PC-3 (cell line): ENCODE measurements around the gene ARL6IP6. TPM values are rescaled to one million over a fixed set of nuclear protein-coding genes. Genes with fewer than 3 reads are reported as not detected.

ENCODE experiments used
- ATAC-seq: fragments of 200-7000 bp; cut with Tn5 transposase; 2 replicates; pipeline ENCODE4 v1.9.1; 2020; ENCODE audit warnings: mild to moderate bottlenecking, moderate library complexity
- BruUV-seq: library from RNA; stranded (reverse); fragments of 400-500 nt; replicated peaks from 2 replicates; lab custom pipeline; 2021; lab: Mats Ljungman, UMichigan
- CTCF ChIA-PET: fragments of 300-600 bp; sonication (Branson Sonifier 250); formaldehyde crosslinking; loops from one replicate; lab custom pipeline; 2022; ENCODE audit warnings: antibody characterized with exemption; lab: Charles Lee
- POLR2A ChIA-PET: fragments of 300-600 bp; sonication (Branson Sonifier 250); formaldehyde crosslinking; loops from one replicate; lab custom pipeline; 2022; ENCODE audit warnings: antibody characterized with exemption; ENCODE audit not compliant: unreplicated experiment; lab: Charles Lee
- DNase-seq: peaks from one replicate; pipeline ENCODE4 v3.0.0-alpha.2; 2015
- H2AFZ ChIP-seq: fragments of 300-600 bp; sonication (generic); 2 replicates; pipeline ENCODE4 v1.6.0; 2016; ENCODE audit warnings: antibody characterized with exemption, low read length
- H3F3A ChIP-seq: fragments of 300-600 bp; sonication (generic); one replicate; pipeline ENCODE4 v1.6.0; 2017; ENCODE audit warnings: antibody characterized with exemption, low read length, control low read depth, mild to moderate bottlenecking; ENCODE audit not compliant: unreplicated experiment
- H3K27ac ChIP-seq: fragments of 300-600 bp; sonication (generic); 2 replicates; pipeline ENCODE4 v1.5.1; 2016; ENCODE audit warnings: mild to moderate bottlenecking, low read length
- H3K27me3 ChIP-seq: fragments of 300-600 bp; sonication (generic); 2 replicates; pipeline ENCODE4 v1.6.1; 2016; ENCODE audit warnings: low read length, mixed read lengths
- H3K36me3 ChIP-seq: fragments of 300-600 bp; sonication (generic); 2 replicates; pipeline ENCODE4 v1.6.1; 2016; ENCODE audit warnings: low read depth, mixed run types, low read length, mixed read lengths
- H3K4me1 ChIP-seq: fragments of 300-600 bp; sonication (generic); 2 replicates; pipeline ENCODE4 v1.5.1; 2016; ENCODE audit warnings: low read length; ENCODE audit not compliant: insufficient read depth
- H3K4me2 ChIP-seq: fragments of 300-600 bp; sonication (generic); 2 replicates; pipeline ENCODE4 v1.6.0; 2016; ENCODE audit warnings: low read length
- H3K4me3 ChIP-seq: fragments of 300-600 bp; sonication (generic); 2 replicates; pipeline ENCODE4 v1.5.1; 2016; ENCODE audit warnings: mild to moderate bottlenecking, low read length, mixed read lengths
- H3K79me2 ChIP-seq: fragments of 300-600 bp; sonication (generic); 2 replicates; pipeline ENCODE4 v1.6.1; 2017; ENCODE audit warnings: low read length, mixed read lengths
- H3K9ac ChIP-seq: fragments of 300-600 bp; sonication (generic); 2 replicates; pipeline ENCODE4 v1.6.0; 2016; ENCODE audit warnings: mild to moderate bottlenecking, low read length
- H3K9me2 ChIP-seq: fragments of 300-600 bp; sonication (generic); replicated peaks from 2 replicates; pipeline ENCODE4 v1.6.1; 2016; ENCODE audit warnings: mixed run types, low read length, mixed read lengths
- H3K9me3 ChIP-seq: fragments of 300-600 bp; sonication (generic); 2 replicates; pipeline ENCODE4 v1.6.1; 2016; ENCODE audit warnings: low read length, mixed read lengths
- H4K20me1 ChIP-seq: fragments of 300-600 bp; sonication (generic); 2 replicates; pipeline ENCODE4 v1.6.1; 2016; ENCODE audit warnings: low read length, mixed read lengths
- CTCF ChIP-seq: fragments of 300-600 bp; sonication (generic); conservative IDR thresholded peaks from 2 replicates; pipeline ENCODE4 v1.5.1; 2017; ENCODE audit warnings: antibody characterized with exemption, low read depth, mild to moderate bottlenecking, low read length
- EZH2 ChIP-seq: fragments of 300-600 bp; sonication (generic); IDR thresholded peaks from one replicate; pipeline ENCODE4 v1.6.1; 2017; ENCODE audit warnings: antibody characterized with exemption, mild to moderate bottlenecking, low read length; ENCODE audit not compliant: unreplicated experiment
- EZH2phosphoT487 ChIP-seq: fragments of 300-600 bp; sonication (generic); IDR thresholded peaks from 2 replicates; pipeline ENCODE4 v1.6.1; 2018; ENCODE audit warnings: mild to moderate bottlenecking, antibody characterized with exemption, low read length, borderline replicate concordance
- intact Hi-C: fragments of 100-400 bp; cut with micrococcal nuclease; formaldehyde crosslinking; loops from 2 replicates; pipeline ENCODE4 v1.9.0; 2023
- total RNA-seq: library from RNA; depleted of rRNA; stranded (reverse); fragments of >200 nt; gene quantifications from 2 replicates; pipeline ENCODE4 v1.2.3, GENCODE V29; 2014

Gene ARL6IP6
- total RNA-seq, 1 experiment from 2014 or later = 19.0 TPM

DNA sequence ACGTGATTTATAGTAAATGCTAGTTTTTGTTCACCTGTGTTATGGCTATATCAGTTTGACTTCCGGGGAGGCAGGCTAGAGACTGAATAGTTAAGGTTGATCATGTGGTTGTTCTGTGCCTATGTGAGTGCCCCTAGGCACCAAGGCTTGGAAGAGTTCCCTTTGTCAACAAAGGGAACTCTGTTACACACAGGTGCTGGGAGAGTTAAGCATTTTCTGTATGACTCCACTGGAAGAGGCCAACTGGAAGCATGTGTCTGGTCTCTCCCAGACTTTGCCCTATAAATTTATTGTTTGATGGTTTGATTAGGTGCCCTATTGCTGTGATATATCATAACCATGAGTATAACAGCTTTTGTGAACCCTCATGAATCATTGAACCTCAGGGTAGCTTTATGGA, 63.8 kb downstream of the ARL6IP6 start:
- TF ChIP-seq CTCF (no peak), EZH2 (no peak), EZH2phosphoT487 (no peak)
- no peak for ATAC-seq
- no peaks in the 10 kb centered on the region for H3F3A ChIP-seq

DNA sequence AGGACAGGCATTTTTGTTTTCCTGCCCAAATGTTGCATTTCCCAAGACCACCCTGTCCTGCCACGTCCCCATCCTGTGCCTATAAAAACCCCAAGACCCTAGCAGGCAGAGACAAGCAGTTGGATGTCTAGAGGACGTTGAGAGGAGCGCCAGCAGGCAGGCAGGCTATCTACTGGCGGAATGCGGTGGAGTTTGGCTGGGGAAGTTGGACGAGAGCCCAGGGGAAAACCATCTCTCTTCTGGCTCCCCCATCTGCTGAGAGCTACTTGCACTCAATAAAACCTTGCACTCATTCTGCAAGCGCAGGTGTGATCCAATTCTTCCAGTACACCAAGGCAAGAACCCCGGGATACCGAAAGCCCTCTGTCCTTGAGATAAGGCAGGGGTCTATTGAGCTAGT, 72.5 kb downstream of the ARL6IP6 start:
- ChIA-PET POLR2A (no interaction called here), CTCF (no interaction called here)
- no TSS peak for BruUV-seq
- Histone ChIP-seq H3K27ac (no peak overlapping the region), H3F3A (no peaks in the 10 kb centered on the region), H3K4me2 (no peak overlapping the region), H2AFZ (no peak overlapping the region), H3K4me1 (no peaks in the 10 kb centered on the region), H3K9me3 (no peaks in the 10 kb centered on the region), H3K79me2 (no peaks in the 10 kb centered on the region), H3K9me2 (no peaks in the 10 kb centered on the region), H4K20me1 (no peaks in the 10 kb centered on the region), H3K9ac (no peak overlapping the region), H3K36me3 (no peaks in the 10 kb centered on the region), H3K27me3 (peaks cover 3% of the 10 kb centered on the region; the same call in 1 of the 2 replicates), H3K4me3 (no peak overlapping the region)
- DNase-seq = no peak
- ATAC-seq = no peak
- intact Hi-C loops = no loop called here
- TF ChIP-seq EZH2phosphoT487 (no peak), EZH2 (no peak), CTCF (no peak)

More for the DNA sequence above, 63.8 kb downstream of the ARL6IP6 start:
- Histone ChIP-seq H2AFZ (no peak overlapping the region), H3K27me3 (no peaks in the 10 kb centered on the region; the same call in 1 of the 2 replicates), H3K9ac (no peak overlapping the region), H3K4me1 (no peaks in the 10 kb centered on the region), H3K4me2 (no peak overlapping the region), H3K4me3 (no peak overlapping the region), H4K20me1 (no peaks in the 10 kb centered on the region), H3K9me2 (no peaks in the 10 kb centered on the region), H3K27ac (no peak overlapping the region), H3K9me3 (no peaks in the 10 kb centered on the region), H3K36me3 (no peaks in the 10 kb centered on the region), H3K79me2 (no peaks in the 10 kb centered on the region)
- no peak for DNase-seq
- no TSS peak for BruUV-seq
- POLR2A ChIA-PET = no interaction called here
- intact Hi-C loops = no loop called here
- CTCF ChIA-PET = no interaction called here

- TF ChIP-seq EZH2phosphoT487 (no peak), CTCF (no peak), EZH2 (no peak)
- ChIA-PET CTCF (no interaction called here), POLR2A (no interaction called here)
- BruUV-seq = no TSS peak
- H3K9me2 ChIP-seq = no peaks in the 10 kb centered on the region
- no peak overlapping the region for H3K4me2 ChIP-seq
- DNase-seq (no peak), ATAC-seq (no peak)
- H3K27ac ChIP-seq = no peak overlapping the region
- intact Hi-C loops = no loop called here
- H3F3A ChIP-seq = no peaks in the 10 kb centered on the region
- H3K79me2 ChIP-seq = no peaks in the 10 kb centered on the region
- no peaks in the 10 kb centered on the region for H3K4me1 ChIP-seq
- no peak overlapping the region for H2AFZ ChIP-seq
- H3K4me3 ChIP-seq = no peak overlapping the region
- H3K36me3 ChIP-seq = no peaks in the 10 kb centered on the region
- no peaks in the 10 kb centered on the region for H3K9me3 ChIP-seq
- H3K27me3 ChIP-seq = peaks cover 3% of the 10 kb centered on the region; the same call in 1 of the 2 replicates
- no peak overlapping the region for H3K9ac ChIP-seq
- no peaks in the 10 kb centered on the region for H4K20me1 ChIP-seq
Measured at GRCh38 chr2:152791979-152792378, 73.6 kb downstream of the ARL6IP6 start.
